Sigmoid colon (tissue), 7 donors: Measurements from ENCODE around the gene VPS50. TPM values are rescaled to one million over a fixed set of nuclear protein-coding genes. Genes with fewer than 3 reads are reported as not detected.

Experiments
- DNase-seq: peaks from one replicate; pipeline ENCODE4 v3.0.0-alpha.2; 2019
- H3K27ac ChIP-seq, 4 donors: fragments of 200-600 bp; sonication (generic); one replicate each; pipeline ENCODE4 v1.5.1; 2016 to 2019; ENCODE audit warnings: mild to moderate bottlenecking in 1 of 4
- H3K27me3 ChIP-seq, 3 donors: fragments of 200-600 bp; sonication (generic); one replicate each; pipeline ENCODE4 v1.5.1; 2019; ENCODE audit warnings: mild to moderate bottlenecking in 1 of 3
- H3K36me3 ChIP-seq, 4 donors: fragments of 200-600 bp; sonication (generic); one replicate each; pipeline ENCODE4 v1.5.1; 2016 to 2019
- H3K4me1 ChIP-seq, 4 donors: fragments of 200-600 bp; sonication (generic); one replicate each; pipeline ENCODE4 v1.5.1; 2017 to 2019
- H3K4me3 ChIP-seq, 4 donors: fragments of 200-600 bp; sonication (generic); one replicate each; pipeline ENCODE4 v1.5.1; 2017 to 2019; ENCODE audit warnings: mild to moderate bottlenecking in 2 of 4, moderate library complexity in 1 of 4
- H3K9me3 ChIP-seq, 4 donors: fragments of 200-600 bp in 3 of 4; sonication (generic) in 3 of 4; one replicate each; pipeline versions ENCODE4 v1.5.1 to v1.6.1; 2013 to 2019
- EP300 ChIP-seq, 4 donors: sonication (generic); formaldehyde crosslinking; IDR thresholded peaks; one replicate each; pipeline ENCODE4 v1.6.1; 2017; ENCODE audit warnings: antibody characterized with exemption in 4 of 4
- POLR2A ChIP-seq, 2 donors: fragments of 450-650 bp; IDR thresholded peaks; one replicate each; pipeline ENCODE4 v1.6.1; 2016; ENCODE audit warnings: antibody characterized with exemption in 2 of 2, mild to moderate bottlenecking in 2 of 2, moderate library complexity in 2 of 2
- POLR2AphosphoS5 ChIP-seq, 4 donors: sonication (generic); formaldehyde crosslinking; IDR thresholded peaks; one replicate each; pipeline ENCODE4 v1.6.1; 2017; ENCODE audit warnings: antibody characterized with exemption in 4 of 4
- WGBS, 2 donors: extraction: QIAGEN DNeasy Blood & Tissue Kit; methylation state at CpG; one replicate each; pipeline ENCODE4 v1.1.7; 2013; 5-methylcytosine and 5-hydroxymethylcytosine counted together
- intact Hi-C: fragments of 100-400 bp; cut with DNase I; formaldehyde crosslinking; loops from one replicate; pipeline ENCODE4 v1.15.1; 2023
- polyA plus RNA-seq, 3 donors: library from polyadenylated mRNA; stranded (reverse); fragments of 200-250 nt; gene quantifications; one replicate each; pipeline ENCODE4 v1.2.3, GENCODE V29; 2013
- total RNA-seq, 4 donors: library from RNA; depleted of rRNA; stranded (reverse); fragments of >200 nt; gene quantifications; one replicate each; pipeline ENCODE4 v1.1.0, GENCODE V29; 2016
- TF ChIP-seq, protein P1 (sequence below), 4 experiments: fragments of 450-650 bp in 3 of 4; fragments of 200-600 bp in 1 of 4; IDR thresholded peaks; one replicate each; pipeline ENCODE4 v1.5.1; 2016 to 2019; ENCODE audit warnings: antibody characterized with exemption in 4 of 4, mild to moderate bottlenecking in 3 of 4, moderate library complexity in 2 of 4
- donor health status: healthy with polysubstance abuse.
- donor health status: Bipolar disorder and iron deficiency.
- donor health status: healthy.

The VPS50 gene
- total and polyA plus RNA-seq, 7 donors: 4.8 to 36.4 (median 21.7) TPM

DNA sequence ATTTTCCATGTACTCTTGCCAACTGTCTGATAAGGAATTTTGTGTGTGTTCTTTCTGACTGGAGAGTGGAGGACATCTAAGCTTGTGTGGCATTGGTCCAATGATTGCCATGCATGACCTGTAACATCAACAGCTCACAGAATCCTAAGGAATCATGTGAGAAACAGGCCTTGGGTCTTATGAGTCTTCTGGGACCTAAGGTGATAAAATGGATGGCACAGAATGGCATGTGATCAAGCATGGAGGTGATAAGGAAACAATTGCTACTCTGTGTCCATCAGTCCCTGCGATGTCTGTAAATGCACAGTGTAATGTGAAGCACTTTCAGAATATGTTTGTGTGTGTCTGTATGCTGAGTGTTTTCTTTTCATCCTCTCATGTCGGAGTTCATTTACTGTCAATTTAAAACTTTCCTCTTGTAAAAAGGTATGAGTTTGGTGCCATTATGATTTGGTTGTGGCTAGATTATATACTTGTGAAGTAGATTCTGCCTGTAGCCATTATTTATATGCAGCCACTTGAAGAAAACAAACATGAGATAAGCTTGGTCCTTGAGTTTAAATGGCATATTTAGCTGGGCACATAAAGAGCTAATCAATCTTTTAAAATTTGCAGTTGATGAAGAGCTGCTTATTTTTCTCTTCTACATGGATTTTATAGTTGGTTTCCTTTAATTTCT is 127.5 kb downstream of the VPS50 start:
- no peak overlapping the region for H3K4me3 ChIP-seq
- no peaks in the 10 kb centered on the region for H3K9me3 ChIP-seq
- H3K27me3 ChIP-seq: no peaks in the 10 kb centered on the region
- intact Hi-C loops: no loop called here
- TF ChIP-seq POLR2AphosphoS5 (IDR thresholded peaks at IDR 0.05): no peak
- TF ChIP-seq EP300 (IDR thresholded peaks at IDR 0.05): no peak
- TF ChIP-seq, protein P1, sequence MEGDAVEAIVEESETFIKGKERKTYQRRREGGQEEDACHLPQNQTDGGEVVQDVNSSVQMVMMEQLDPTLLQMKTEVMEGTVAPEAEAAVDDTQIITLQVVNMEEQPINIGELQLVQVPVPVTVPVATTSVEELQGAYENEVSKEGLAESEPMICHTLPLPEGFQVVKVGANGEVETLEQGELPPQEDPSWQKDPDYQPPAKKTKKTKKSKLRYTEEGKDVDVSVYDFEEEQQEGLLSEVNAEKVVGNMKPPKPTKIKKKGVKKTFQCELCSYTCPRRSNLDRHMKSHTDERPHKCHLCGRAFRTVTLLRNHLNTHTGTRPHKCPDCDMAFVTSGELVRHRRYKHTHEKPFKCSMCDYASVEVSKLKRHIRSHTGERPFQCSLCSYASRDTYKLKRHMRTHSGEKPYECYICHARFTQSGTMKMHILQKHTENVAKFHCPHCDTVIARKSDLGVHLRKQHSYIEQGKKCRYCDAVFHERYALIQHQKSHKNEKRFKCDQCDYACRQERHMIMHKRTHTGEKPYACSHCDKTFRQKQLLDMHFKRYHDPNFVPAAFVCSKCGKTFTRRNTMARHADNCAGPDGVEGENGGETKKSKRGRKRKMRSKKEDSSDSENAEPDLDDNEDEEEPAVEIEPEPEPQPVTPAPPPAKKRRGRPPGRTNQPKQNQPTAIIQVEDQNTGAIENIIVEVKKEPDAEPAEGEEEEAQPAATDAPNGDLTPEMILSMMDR (IDR thresholded peaks at IDR 0.05): no peak
- no peak for TF ChIP-seq POLR2A (IDR thresholded peaks at IDR 0.05)
- H3K36me3 ChIP-seq: peaks cover 0 to 37% (median 5%) of the 10 kb centered on the region in 4 donors
- H3K27ac ChIP-seq: no peak overlapping the region
- DNase-seq: no peak
- H3K4me1 ChIP-seq: no peaks in the 10 kb centered on the region
- 94 to 95% methylated on average over 2 of the region's 2 CpGs for WGBS, 2 donors

DNA sequence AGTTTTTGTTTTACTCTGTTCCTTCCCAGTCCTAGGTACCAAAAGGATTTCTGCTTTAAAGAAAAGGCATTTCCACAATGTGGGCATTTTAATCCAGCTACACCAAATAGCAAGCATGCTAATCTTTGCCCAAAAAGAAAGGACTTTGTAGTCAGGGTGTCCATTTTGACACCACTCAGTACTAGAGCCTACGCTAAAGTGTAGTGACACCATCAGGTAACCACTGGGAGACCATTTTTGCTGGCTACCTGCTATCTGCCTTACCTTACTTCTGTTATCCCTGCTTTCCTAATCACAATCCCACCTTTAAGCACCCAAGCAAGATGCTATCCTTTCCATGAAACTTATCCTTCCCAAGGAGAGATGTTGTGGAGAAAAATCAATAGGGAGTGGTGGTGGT is 129.7 kb downstream of the VPS50 start:
- WGBS, 2 donors: 99 to 100% methylated on average over 1 of the region's 1 CpG
- H3K9me3 ChIP-seq: no peaks in the 10 kb centered on the region
- intact Hi-C loops: no loop called here
- no peaks in the 10 kb centered on the region for H3K27me3 ChIP-seq
- H3K4me1 ChIP-seq: no peaks in the 10 kb centered on the region
- peaks cover 0 to 21% (median 5%) of the 10 kb centered on the region in 4 donors for H3K36me3 ChIP-seq
- no peak overlapping the region for H3K27ac ChIP-seq
- TF ChIP-seq, protein P1 (IDR thresholded peaks at IDR 0.05): no peak
- TF ChIP-seq POLR2AphosphoS5 (IDR thresholded peaks at IDR 0.05) (no peak), EP300 (IDR thresholded peaks at IDR 0.05) (no peak), POLR2A (IDR thresholded peaks at IDR 0.05) (no peak)
- no peak for DNase-seq
- H3K4me3 ChIP-seq: no peak overlapping the region

DNA sequence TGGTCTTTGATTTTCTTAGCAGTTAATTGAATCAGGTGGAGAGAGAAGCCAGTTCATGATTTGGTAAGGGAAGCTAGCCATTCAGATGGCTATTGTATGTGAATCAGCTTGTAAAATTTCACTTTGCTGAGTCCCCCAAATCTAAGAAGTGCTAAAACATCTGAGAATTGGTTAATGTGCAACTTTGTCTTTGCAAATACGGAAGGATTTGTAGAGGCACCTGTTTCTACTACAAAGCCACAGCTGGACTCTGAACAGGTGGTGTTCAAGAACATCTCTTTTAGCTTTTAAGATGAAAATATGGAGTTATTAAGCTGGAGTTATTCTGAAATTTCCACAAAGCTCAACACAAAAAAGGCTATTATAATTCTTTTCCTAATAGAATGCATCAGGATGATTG is 132.6 kb downstream of the VPS50 start:
- TF ChIP-seq, protein P1 (IDR thresholded peaks at IDR 0.05): no peak
- TF ChIP-seq EP300 (IDR thresholded peaks at IDR 0.05) (no peak), POLR2A (IDR thresholded peaks at IDR 0.05) (no peak), POLR2AphosphoS5 (IDR thresholded peaks at IDR 0.05) (no peak)
- Histone ChIP-seq H3K36me3 (no peaks in the 10 kb centered on the region), H3K4me3 (no peak overlapping the region), H3K4me1 (no peaks in the 10 kb centered on the region), H3K9me3 (no peaks in the 10 kb centered on the region), H3K27me3 (no peaks in the 10 kb centered on the region), H3K27ac (no peak overlapping the region)
- intact Hi-C loops: no loop called here
- no peak for DNase-seq
- WGBS, 2 donors: 20 to 63% methylated on average over 1 of the region's 1 CpG

DNA sequence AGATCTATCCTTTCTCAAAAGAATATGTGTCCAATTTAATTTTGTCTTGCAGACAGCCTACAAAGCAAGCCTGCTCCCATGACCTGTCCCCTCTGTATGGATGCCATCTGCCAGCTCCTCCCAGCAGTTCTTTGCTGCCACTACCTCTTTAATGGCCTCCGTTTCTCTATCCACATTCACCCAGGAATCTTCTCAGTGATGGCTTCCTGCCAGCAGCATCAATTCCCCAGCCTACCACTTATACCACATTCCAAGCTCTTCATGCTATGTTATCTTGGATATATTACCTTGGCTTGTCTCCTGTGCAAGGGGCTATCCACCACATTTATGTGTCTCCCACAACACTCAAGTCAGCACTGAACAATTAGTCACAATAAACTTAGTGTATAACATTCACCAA is 133.2 kb downstream of the VPS50 start:
- TF ChIP-seq, protein P1 (IDR thresholded peaks at IDR 0.05): no peak
- DNase-seq: no peak

DNA sequence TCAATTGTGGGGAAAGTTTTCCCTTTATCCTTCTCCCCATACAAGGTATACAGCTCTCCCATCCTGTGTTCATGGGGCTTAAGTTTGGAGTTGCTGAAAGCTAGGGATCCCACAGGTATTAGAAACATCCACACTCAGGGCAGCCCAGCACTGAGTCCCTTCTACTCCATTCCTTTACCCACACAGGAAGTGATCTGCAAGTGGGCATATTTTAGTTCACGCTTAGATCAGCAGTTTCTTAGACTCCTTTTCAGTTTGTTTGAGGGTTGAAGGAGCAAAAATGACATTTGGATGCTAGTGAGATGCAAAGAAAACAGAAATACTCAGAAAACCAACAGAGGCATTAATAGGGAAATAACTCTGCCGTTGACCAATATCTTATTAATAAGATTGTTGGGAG is 134.7 kb downstream of the VPS50 start:
- TF ChIP-seq POLR2A (IDR thresholded peaks at IDR 0.05) (no peak), EP300 (IDR thresholded peaks at IDR 0.05) (no peak), POLR2AphosphoS5 (IDR thresholded peaks at IDR 0.05) (no peak)
- TF ChIP-seq, protein P1 (IDR thresholded peaks at IDR 0.05): no peak
- Histone ChIP-seq H3K9me3 (no peaks in the 10 kb centered on the region), H3K36me3 (no peaks in the 10 kb centered on the region), H3K27ac (no peak overlapping the region), H3K4me3 (no peak overlapping the region), H3K4me1 (no peaks in the 10 kb centered on the region), H3K27me3 (no peaks in the 10 kb centered on the region)
- DNase-seq: no peak
- WGBS, 2 donors: 92% methylated on average over 2 of the region's 2 CpGs
- intact Hi-C loops: no loop called here

More for the DNA sequence above, 133.2 kb downstream of the VPS50 start:
- Histone ChIP-seq H3K9me3 (no peaks in the 10 kb centered on the region), H3K4me3 (no peak overlapping the region), H3K27me3 (no peaks in the 10 kb centered on the region), H3K4me1 (no peaks in the 10 kb centered on the region), H3K27ac (no peak overlapping the region), H3K36me3 (no peaks in the 10 kb centered on the region)
- 32 to 70% methylated on average over 1 of the region's 1 CpG for WGBS, 2 donors
- intact Hi-C loops: no loop called here
